SK-N-MC (cell line): ENCODE measurements around the gene USP47.

Experiments used
- EZH2 ChIP-seq: fragments of 200-600 bp; sonication (generic); IDR thresholded peaks from one replicate; pipeline ENCODE4 v1.6.1; 2017; ENCODE audit warnings: antibody characterized with exemption
- FOXP2 ChIP-seq: optimal IDR thresholded peaks from 2 replicates; pipeline ENCODE3; 2011; ENCODE audit warnings: mild to moderate bottlenecking, moderate library complexity; ENCODE audit not compliant: insufficient read depth; ENCODE audit errors: extremely low read length, control extremely low read depth
- POLR2AphosphoS5 ChIP-seq: IDR thresholded peaks from 2 replicates; pipeline ENCODE4 v1.6.1; 2012; ENCODE audit warnings: mild to moderate bottlenecking, low read depth, low read length, borderline replicate concordance

DNA sequence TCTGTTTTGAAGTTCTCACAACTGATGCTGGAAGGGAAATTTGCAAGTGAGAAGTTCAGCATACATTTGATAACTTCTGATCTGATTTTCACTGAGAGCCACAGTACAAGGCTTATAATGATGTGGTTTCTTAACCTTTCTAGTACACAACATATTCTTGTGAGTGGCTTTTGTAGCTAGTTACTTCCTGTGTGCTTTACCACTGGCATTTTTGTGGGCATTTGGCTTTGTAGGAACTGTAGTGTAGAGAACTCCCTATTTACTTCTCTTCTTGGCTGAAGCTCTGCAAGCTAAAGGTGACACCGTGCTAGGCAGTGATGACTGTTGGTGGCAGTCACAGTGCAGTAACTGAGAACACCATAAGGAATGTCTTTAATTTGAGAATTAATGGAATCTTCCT is 14.9 kb downstream of the USP47 start:
- TF ChIP-seq EZH2, result no peak
- TF ChIP-seq POLR2AphosphoS5, result no peak
- TF ChIP-seq FOXP2, result no peak
